H54 (cell line): ENCODE measurements around the gene ITGA8.
"Not testable (repeated sequence)": the region's sequence is repeated elsewhere in the genome, so short reads cannot be mapped to it uniquely, and the experiment has no call there.

Experiments used
- DNase-seq: peaks from one replicate; pipeline ENCODE4 v3.0.0; 2011; ENCODE audit warnings: low spot score, mixed read lengths; ENCODE audit not compliant: insufficient read length
- FAIRE-seq: peaks from 3 replicates; lab custom pipeline; 2011; peaks lifted over from hg19 to GRCh38; lab: Jason Lieb, UNC
- POLR2A ChIP-seq: IDR thresholded peaks from 2 replicates; pipeline ENCODE4 v1.6.1; 2011; ENCODE audit warnings: low read depth, mild to moderate bottlenecking, low read length

Gene ITGA8

DNA sequence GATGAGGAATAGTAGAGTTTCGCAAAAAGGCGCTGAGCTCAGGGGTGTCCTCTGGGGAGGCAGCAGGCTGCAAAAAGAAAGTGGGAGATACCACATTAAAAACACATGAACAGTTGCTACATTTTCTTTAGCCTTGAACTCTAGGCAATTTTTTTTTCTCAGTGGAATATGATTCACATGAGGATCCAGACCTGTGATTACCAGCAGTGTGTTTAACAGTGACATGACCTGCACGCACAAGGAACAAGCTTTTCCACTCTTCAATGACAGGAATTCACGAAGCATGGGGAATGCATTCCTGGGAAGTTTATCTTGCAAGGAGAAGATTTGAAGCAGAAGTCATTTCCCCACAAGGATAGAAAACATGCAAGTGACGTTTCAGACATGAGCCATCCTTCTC is 161.6 kb downstream of the ITGA8 start:
- TF ChIP-seq POLR2A, result no peak
- DNase-seq (no peak), FAIRE-seq (no peak)

DNA sequence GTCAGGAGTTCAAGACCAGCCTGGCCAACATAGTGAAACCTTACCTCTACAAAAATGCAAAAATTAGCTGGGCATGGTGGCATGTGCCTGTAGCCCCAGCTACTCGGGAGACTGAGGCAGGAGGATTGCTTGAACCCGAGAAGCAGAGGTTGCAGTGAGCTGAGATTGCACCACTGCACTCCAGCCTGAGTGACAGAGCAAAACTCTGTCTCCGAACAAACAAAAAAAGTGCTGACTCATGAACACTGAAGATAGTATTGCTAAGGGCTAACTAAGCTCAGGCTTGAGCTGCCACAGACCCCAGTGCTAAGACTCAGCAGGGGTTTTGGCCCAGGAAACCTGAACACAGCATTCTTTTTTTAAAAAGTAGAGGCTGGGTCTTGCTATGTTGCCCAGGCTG is 162.6 kb downstream of the ITGA8 start:
- FAIRE-seq, DNase-seq: not testable (repeated sequence)

DNA sequence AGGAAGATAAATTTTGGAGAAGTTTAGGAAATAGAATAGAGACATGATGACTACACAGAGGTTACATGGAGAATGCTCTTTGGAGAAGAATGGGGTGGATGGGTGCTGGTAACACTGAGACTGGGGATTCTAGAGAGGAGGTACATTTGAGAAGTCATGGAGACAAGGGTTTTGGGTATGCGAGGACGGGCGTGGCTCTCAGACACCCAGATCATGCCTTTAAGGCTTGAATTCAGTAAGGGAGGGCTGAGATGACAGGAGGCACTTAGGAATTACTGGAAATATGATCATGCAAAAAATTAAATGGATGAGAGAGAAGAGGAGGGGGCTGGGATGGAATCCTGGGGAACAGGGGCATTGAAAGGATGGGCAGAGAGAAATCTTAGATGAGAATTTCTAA is 168.8 kb downstream of the ITGA8 start:
- TF ChIP-seq POLR2A, result no peak
- FAIRE-seq, result no peak
- DNase-seq, result no peak

DNA sequence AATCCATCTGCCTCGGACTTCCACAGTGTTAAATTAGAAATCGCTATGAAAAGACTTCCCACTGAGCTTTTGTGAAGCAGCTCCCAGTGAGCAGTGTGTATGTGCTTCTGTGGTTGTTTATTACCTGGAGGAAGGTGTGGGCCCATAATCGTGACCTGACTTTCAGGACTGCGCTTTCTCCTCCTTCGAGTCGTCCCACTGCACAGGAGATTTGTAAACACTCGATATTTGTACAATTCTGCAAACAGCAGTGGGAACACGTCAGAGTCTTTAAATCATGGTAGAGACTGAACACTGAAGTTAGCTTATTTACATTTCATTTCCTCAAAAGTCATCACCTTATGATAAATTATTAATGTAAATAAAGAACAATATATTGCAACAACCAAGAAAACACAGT is 171.4 kb downstream of the ITGA8 start:
- no peak for TF ChIP-seq POLR2A
- no peak for DNase-seq
- FAIRE-seq, result no peak

DNA sequence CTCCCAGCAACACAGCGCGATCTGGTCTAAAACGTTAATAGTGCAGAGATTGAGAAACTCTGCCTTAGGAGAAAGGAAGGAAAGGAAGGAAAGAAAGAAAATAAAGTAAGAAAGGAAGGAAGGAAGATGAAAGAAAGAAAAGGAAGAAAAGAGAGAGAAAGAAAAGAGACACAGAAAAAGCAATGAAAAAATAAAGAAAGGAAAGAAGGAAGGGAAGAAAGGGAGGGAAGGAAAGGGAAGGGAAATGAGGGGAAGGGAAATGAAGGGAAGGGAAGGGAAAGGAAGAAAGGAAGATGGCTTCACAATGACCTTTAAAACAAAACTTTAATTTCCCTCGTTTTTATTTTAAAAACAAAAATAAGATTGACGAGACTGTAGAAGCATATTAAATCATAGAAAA is 173.1 kb downstream of the ITGA8 start:
- DNase-seq, result no peak
- no peak for TF ChIP-seq POLR2A
- no peak for FAIRE-seq

DNA sequence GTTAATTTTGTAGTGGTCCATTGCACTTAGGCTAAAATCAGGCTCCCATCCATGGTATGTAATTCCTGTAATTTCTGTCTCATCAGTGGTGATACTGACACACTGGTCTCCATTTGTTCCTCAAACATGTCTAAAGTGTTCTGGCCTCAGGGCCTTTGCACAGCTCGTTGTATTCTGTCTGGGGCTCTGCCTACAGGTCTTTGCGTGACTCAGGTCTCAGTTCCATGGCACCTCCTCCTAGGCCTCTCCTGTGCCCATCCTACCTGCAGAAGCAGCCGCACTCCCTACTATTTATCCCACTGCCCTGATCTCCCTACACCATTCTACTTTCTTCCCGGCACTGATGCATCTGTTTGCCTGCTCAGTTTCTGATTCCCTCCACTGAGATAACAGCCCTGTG is 173.8 kb downstream of the ITGA8 start:
- FAIRE-seq, result no peak
- DNase-seq, result no peak
- no peak for TF ChIP-seq POLR2A

DNA sequence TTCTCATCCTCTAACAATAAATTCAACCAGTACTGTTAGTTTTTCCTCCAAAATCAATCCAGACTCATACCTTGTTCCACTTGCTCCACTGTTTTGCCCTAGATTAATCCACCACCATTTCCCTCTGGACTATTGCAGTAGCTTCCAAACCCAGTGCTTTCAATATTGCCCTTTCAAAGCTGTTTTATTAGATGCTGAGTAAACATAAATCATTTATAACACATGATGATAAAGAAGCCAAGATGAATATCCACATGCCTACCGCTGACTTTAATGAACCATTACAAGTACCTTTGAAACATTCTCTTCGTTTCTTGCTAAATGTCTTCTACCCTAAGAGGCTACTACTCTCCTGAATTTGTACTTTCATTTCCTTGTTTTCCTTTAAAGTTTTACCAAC is 174.5 kb downstream of the ITGA8 start:
- DNase-seq, result no peak
- no peak for TF ChIP-seq POLR2A
- no peak for FAIRE-seq

DNA sequence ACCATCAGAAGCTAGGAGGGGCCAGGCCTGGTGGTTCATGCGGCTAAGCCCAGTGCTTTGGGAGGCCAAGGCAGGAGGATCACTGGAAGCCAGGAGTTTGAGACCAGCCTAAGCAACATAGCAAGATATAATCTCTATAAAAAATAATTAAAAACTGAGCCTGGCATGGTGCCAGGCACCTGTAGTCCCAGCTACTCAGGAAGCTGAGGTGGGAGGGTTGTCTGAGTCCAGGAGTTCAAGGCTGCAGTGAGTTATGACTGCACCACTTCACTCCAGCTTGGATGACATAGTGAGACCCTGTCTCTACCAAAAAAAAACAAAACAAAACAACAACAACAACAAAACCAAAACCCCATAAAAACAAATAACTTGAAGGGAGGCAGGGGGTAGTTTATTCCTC is 175.7 kb downstream of the ITGA8 start:
- FAIRE-seq (no peak), DNase-seq (no peak)
- no peak for TF ChIP-seq POLR2A

DNA sequence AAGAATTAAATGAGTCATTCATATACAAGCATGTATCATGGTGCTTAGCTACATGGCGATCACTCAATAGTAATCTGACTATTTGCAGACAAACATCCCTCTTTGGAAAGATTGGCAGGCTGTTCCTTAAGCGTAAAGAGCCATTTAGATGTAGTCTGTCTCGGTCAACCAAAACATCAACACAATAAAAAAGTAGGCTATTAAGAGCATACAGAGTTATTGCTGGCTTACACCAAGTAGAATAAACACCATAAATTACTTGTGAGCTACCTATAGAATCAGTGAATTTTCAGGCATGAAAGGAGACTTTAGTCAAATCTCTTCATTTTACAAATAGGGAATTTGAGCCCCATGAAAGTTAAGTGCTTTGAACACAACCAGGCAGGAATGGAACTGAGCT is 176.9 kb downstream of the ITGA8 start:
- no peak for FAIRE-seq
- no peak for DNase-seq
- TF ChIP-seq POLR2A, result no peak

DNA sequence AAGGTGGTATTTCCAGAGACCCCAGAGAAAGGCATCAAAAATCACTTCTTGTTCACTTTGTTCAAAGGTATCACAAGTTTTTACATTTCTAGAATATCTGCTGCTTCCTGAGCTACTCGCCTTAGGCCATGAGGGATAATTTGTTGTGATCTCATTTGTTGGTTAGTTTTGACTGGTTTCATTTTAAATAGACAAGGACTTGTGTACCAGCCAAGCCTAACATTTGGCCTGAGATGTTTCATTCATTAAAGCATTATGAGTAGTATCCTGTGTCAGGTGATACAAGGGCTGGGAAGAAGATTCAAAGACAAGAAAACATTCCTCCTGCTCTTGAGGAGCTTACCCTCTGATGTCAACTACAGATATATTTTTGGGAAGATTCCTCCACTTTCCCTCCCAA is 178.3 kb downstream of the ITGA8 start:
- TF ChIP-seq POLR2A, result no peak
- DNase-seq (no peak), FAIRE-seq (no peak)

DNA sequence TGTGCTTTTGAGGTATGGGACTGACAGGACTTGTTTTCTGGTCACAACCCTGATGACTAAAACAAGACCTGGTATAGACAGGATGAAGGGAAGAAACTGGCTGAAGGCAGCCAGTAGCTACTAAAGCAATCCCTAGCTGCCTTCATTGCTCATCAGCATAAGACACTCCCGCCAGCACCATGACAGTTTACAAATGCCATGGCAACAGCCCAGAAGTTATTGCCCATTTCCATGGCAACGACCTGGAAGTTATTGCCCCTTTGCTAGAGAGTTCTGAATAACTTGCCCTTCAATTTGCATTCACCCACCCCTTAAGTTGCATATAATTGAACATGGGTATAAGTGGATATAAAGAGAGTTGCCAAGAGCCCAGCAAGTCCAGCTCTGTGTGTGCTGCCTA is 179.0 kb downstream of the ITGA8 start:
- FAIRE-seq, result no peak
- TF ChIP-seq POLR2A, result no peak
- no peak for DNase-seq

DNA sequence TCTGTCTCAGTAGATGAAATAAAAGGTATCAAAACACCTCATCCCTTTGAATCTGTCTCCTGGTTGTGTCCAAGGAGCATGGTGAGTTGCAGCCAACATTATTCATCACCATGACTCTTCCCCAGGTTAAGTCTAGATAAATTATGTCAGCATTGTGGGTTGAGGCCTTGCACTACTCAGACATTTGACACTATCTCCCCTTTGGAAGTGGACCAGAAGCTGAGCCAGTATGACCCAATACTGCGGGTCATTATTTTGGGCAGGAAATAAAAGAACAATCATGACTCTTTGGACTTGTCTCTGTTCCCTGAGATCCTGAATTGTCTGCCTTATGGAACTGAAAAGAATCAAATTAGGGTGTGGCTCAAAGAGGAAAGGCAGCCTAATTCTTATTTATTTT is 180.5 kb downstream of the ITGA8 start:
- DNase-seq, result no peak
- no peak for FAIRE-seq
- no peak for TF ChIP-seq POLR2A

DNA sequence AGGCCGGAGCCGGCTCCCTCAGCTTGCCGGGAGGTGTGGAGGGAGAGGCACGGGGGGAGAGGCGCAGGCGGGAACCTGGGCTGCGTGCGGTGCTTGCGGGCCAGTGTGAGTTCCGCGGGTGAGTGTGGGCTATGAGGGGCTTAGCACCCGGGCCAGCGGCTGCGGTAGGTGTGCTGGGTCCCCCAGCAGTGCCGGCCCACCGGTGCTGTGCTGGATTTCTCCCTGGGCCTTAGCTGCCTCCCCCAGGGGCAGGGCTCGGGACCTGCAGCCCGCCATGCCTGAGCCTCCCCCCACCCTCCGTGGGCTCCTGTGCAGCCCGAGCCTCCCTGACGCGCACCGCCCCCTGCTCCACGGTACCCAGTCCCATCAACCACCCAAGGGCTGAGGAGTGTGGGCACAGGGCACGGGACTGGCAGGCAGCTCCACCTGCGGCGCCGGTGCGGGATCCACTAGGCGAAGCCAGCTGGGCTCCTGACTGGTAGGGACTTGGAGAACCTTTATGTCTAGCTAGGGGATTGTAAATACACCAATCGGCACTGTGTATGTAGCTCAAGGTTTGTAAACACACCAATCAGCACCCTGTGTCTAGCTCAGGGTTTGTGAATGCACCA is 184.7 kb downstream of the ITGA8 start:
- DNase-seq, FAIRE-seq: not testable (repeated sequence)

DNA sequence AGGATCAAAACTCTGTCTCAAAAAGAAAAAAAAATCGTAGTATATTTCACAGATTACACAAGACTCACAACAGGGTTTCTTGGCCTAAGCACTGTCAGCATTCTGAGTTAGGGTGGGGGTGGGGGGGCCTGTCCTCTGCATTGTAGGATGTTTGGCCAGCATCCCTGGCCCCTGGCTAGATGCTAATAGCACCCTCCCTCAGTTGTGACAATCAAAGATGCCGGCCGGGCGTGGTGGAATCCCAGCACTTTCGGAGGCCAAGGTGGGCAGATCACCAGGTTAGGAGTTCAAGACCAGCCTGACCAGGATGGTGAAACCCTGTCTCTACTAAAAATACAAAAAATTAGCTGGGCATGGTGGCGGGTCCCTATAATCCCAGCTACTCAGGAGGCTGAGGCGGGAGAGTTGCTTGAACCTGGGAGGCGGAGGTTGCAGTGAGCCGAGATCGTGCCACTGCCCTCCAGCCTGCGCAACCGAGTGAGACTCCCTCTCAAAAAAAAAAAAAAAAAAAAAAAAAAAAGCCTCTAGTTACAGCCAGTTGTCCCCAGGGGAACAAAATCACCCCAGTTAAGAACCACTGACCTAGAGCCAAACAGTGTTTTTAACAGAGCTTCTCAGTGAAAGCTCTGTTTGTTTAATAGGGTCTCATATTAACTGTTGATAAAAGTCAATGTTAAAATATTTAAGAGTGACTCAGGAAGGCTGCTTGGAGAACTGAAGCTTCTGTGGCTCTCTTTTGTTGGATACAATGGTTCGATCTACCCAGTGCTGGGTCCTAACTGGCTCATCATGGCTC is 187.6 kb downstream of the ITGA8 start:
- DNase-seq (no peak), FAIRE-seq (no peak)
- TF ChIP-seq POLR2A, result no peak

DNA sequence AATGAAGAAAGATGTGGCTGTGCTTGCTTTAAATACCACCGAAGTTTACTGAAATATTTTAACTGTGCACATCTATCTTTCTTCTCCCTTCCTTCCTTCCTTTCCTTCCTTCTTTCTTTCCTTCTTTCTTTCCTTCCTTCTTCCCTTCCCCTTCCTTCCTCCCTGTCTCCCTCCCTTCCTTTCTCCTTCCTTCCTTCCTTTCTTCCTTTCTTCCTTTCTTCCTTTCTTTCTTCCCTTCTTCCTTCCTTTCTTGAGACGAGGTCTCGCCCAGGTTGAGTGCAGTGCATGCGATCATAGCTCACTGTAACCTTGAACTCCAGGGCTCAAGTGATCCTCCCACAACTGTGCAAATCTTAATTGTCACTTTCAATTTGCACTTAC is 190.9 kb downstream of the ITGA8 start:
- DNase-seq (no peak), FAIRE-seq (no peak)
- no peak for TF ChIP-seq POLR2A
